ENCODE measurements around the gene CPSF3. TPM values are rescaled to one million over a fixed set of nuclear protein-coding genes. Genes with fewer than 3 reads are reported as not detected.

Gene CPSF3
- total and polyA plus RNA-seq, 4 donors = 34.9 to 39.2 (median 35.1) TPM

DNA sequence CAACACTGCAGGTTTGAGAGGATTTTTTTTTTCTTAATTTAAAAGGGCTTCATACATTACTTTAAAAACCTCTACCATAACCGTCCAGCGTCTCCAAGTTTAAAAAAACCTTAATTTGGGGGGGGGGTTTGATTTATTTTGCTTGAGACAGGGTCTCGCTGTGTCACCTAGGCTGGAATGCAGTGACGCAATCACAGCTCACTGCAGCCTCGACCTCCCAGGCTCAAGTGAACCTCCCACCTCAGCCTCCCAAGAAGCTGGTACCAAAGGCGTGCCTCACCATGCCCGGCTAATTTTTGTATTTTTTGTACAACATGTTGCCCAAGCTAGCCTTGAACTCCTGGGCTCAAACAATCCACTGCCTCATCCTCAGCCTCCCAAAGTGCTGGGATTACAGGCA is 95.3 kb downstream of the CPSF3 start:
- H3K27me3 ChIP-seq (ENCODE audit: control insufficient read depth, insufficient read depth, low read length) = no peaks in the 10 kb centered on the region
- DNase-seq (ENCODE audit: low read depth in 4 of 6, low spot score in 6 of 6) = no peak
- H3K9me3 ChIP-seq (ENCODE audit: control insufficient read depth, insufficient read depth, low read length) = no peaks in the 10 kb centered on the region
- 100% methylated on average over 4 of the region's 7 CpGs for WGBS (ENCODE audit: insufficient coverage)
- no peaks in the 10 kb centered on the region for H3K4me1 ChIP-seq (ENCODE audit: control insufficient read depth, insufficient read depth, low read length)
- H3K4me3 ChIP-seq (ENCODE audit: low read depth, low read length) = no peak overlapping the region
- peaks cover 8% of the 10 kb centered on the region for H3K36me3 ChIP-seq (ENCODE audit: control insufficient read depth, insufficient read depth, low read length)
- H3K27ac ChIP-seq (ENCODE audit: low read depth, low read length) = no peak overlapping the region

DNA sequence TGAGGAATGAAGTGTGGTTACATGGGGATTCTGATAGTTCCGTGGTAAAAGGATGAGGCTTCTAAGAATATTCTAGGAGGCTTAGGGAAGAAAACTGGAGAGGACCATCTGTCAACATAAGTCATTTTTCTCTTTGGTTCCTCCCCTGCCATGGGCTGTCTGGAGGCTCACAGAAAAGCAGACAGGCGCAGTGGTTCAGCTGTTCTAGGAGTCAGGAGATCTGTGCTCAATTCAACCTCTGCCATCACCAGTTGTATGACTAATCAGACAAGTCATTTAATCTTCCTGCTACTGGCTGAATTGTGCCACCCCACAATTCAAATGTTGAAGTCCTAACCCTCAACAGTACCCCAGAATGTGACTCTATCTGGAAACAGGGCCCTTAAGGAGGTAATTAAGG is 95.8 kb downstream of the CPSF3 start:
- Histone ChIP-seq H3K27me3 (ENCODE audit: control insufficient read depth, insufficient read depth, low read length) (no peaks in the 10 kb centered on the region), H3K27ac (ENCODE audit: low read depth, low read length) (no peak overlapping the region), H3K4me3 (ENCODE audit: low read depth, low read length) (no peak overlapping the region), H3K4me1 (ENCODE audit: control insufficient read depth, insufficient read depth, low read length) (no peaks in the 10 kb centered on the region), H3K36me3 (ENCODE audit: control insufficient read depth, insufficient read depth, low read length) (peaks cover 12% of the 10 kb centered on the region), H3K9me3 (ENCODE audit: control insufficient read depth, insufficient read depth, low read length) (no peaks in the 10 kb centered on the region)
- DNase-seq (ENCODE audit: low read depth in 4 of 6, low spot score in 6 of 6) = no peak
- WGBS (ENCODE audit: insufficient coverage) = 86% methylated on average over 2 of the region's 2 CpGs

Other genes with a start within 250 kb of the CPSF3 start
- 10 to 100 TPM; 30.5 to 48.6 TPM for gene ASAP2, start 216.8 kb upstream of the CPSF3 start, total RNA-seq
- gene ASAP2, start 216.8 kb upstream of the CPSF3 start, polyA plus RNA-seq (ENCODE audit: insufficient read length in 2 of 2) = 10 to 100 TPM; 30.4 to 34.4 TPM
- 10 to 100 TPM; 52.7 to 56.0 TPM for gene ITGB1BP1, start 126 bp upstream of the CPSF3 start, total RNA-seq
- 100 to 1,000 TPM; 133 to 148 TPM for gene ITGB1BP1, start 126 bp upstream of the CPSF3 start, polyA plus RNA-seq (ENCODE audit: insufficient read length in 2 of 2)
- gene IAH1, start 50.9 kb downstream of the CPSF3 start, total RNA-seq = 10 to 100 TPM; 44.9 to 76.0 TPM
- gene IAH1, start 50.9 kb downstream of the CPSF3 start, polyA plus RNA-seq (ENCODE audit: insufficient read length in 2 of 2) = 10 to 100 TPM; 63.9 to 72.8 TPM
- 10 to 100 TPM; 28.7 to 44.0 TPM for gene ADAM17, start 132.2 kb downstream of the CPSF3 start, total RNA-seq
- gene ADAM17, start 132.2 kb downstream of the CPSF3 start, polyA plus RNA-seq (ENCODE audit: insufficient read length in 2 of 2) = 10 to 100 TPM; 39.2 to 39.6 TPM
- 100 to 1,000 TPM; 232 to 535 TPM for gene YWHAQ, start 207.3 kb downstream of the CPSF3 start, total RNA-seq
- gene YWHAQ, start 207.3 kb downstream of the CPSF3 start, polyA plus RNA-seq (ENCODE audit: insufficient read length in 2 of 2) = 100 to 1,000 TPM; 639 to 799 TPM

Measured in spinal cord (tissue), 10 donors.